HG02840 (cell line): ENCODE measurements around the gene CNBD2.
"Not testable (repeated sequence)": the region's sequence is repeated elsewhere in the genome, so short reads cannot be mapped to it uniquely, and the experiment has no call there.

Experiments used
- ATAC-seq: cut with Tn5 transposase; IDR thresholded peaks from one replicate; pipeline ENCODE4 v1.9.1; 2021; ENCODE audit warnings: mild to moderate bottlenecking, moderate library complexity, moderate number of reproducible peaks; ENCODE audit not compliant: unreplicated experiment, low FRiP score

Gene CNBD2

DNA sequence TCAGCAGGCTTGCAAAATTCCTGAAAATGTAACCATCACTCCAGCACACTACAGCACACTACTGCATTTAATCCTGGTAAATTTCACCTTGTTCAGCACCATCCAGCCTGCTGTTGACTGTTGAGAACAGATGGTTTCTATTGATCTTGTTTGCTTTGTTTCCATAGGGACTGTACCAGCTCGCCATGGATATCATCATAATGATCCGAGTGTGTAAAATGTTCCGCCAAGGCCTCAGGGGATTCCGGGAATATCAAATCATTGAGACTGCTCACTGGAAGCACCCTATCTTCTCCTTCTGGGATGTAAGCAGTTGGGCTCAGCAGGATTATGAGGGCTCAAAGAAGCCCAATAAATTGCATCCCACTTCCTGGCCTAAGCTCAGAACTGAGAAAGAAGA is 4.1 kb downstream of the CNBD2 start:
- no peak for ATAC-seq

DNA sequence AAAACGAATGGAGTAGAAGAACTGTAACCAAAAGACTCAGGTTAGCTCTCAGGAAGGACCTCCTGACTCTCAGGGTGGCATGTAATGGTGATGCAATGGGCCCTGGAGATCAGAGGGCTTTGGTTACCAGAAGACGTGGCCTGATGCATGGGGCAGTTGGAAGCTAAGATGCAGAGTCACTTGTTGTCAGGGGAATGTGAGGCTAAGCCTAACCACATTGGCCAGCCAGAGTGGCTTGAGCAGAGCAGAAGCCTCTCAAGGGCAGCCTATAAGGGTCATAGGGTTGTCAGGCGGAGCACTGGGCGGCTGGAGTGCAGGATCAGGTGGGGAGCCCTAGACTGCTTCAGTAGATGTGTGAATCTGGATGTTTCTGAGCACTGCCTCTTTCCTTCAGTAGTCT is 5.9 kb downstream of the CNBD2 start:
- ATAC-seq = no peak

DNA sequence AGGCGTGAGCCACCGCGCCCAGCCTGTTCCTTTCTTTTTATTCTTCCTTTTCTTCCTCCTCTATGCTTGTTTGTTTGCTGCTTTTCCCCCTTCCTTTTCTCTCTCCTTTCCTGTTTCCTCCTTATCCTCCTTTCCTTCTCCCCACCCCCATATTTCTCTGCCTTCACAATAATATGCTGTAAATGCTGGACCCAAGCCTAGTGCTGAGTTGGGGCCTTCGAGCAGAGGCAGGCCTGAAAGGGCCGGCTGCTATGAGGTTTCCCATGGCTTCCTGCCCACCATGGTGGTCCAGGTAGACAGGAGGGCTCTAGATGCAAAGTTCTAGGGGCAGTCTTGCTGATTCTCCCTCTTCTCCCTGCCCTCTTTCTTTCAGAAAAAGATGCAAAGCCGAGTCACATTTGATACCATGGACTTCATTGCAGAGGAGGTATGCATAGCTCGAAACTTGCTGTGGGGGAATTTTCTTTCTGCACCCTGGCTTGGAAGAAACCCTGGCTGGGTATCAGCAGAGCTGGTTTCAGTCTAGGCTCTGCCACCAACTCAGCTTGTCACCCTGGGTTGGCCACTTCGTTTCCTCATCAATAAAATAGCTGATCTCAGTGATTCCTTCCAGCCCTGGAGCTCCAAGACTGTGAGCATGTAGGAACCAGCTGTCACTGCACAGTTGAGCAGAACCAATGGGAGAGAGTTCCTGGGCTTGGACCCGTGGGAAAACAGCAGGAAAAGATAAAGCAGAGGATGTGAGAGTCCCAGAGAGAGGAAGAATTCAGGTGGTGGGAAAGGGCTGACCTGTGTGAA is 7.4 kb downstream of the CNBD2 start:
- ATAC-seq = no peak

DNA sequence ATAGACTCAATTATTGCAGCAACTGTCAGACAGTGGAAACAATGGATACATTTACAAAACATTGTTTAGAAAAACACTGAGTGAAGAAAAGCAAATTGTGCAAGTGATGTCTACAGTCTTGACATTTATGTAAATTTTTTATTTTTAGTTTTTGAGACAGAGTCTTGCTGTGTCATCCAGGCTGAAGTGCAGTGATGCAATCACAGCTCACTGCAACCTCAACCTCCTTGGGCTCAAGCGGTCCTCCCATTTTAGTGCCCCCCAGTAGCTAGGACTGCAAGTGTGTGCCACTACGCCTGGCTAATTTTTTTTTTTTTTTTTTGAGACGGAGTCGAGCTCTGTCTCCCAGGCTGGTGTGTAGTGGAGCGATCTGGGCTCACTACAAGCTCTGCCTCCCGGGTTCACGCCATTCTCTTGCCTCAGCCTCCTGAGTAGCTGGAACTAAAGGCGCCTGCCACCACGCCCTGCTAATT is 9.7 kb downstream of the CNBD2 start:
- ATAC-seq = no peak

DNA sequence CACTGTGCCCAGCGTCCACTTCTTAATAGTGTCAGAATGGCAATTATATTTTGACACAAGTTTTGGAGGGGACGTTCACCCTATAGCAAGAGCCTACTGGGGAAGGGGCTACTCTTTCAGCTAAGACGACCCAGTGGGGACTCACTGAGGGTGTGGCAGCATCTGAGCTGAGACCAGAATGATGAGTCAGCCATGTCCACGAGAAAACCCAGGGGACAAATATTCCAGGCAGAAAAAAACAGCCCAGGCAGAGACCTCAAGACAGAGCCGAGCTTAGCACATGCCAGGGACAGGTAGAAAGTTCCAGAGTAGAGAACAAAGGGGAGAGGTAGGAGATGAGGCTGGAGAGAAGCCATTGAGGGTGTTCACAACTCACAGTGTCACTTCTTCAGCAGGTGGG is 11.2 kb downstream of the CNBD2 start:
- ATAC-seq = no peak

DNA sequence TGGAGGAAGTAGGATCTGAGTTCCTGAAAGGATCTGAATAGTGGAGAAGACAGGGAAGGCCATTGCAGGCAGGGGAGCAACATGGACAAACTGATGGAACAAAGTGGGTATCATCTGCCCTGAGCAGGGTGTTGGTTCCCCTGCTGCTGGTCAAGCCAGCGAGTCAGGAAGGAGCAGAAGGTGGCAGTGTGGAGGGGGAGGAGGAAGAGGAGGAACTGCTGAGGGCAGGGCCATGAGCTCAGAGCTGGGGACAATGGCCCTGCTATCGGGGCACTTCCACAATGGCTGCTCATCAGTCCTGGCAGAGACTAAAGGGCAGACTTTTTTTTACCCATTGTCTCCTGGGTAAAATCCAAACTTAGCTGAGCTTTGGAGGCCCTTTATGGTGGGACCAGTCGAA is 13.6 kb downstream of the CNBD2 start:
- ATAC-seq = no peak

DNA sequence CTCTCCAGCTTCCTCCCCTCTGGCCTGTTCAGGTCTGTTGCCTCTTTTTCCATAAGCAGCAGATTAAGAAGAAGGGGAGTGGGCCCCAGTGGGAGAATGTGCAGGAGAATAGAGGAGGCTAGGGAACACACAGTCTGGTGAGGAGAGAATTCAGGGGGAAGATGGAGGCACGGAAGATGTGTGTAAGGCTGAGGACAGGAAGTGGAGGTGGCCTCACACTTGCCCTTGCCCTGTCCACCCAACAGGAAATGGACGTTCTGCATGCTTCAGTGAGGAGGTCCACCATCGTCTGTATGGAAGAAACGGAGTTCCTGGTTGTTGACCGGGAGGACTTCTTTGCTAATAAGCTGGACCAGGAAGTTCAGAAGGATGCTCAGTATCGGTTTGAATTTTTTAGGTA is 16.0 kb downstream of the CNBD2 start:
- no peak for ATAC-seq

DNA sequence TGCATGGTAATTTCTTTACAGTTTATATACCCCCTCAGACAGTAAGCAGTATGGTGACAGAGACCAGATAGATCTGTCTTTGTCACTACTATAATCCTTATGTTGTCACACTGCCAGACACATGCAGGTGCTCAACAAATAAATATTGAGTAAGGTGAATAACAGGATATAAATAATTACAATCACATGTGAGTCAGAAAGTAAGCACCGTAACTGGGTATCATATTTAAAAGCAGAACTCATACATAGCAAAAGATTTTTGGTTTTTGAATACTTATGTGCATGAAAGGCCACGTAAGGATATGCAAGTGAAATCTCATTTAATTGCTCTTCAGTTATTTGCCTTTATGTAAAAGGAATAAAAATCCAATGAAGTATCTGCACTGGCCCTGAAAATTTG is 17.4 kb downstream of the CNBD2 start:
- ATAC-seq = no peak

DNA sequence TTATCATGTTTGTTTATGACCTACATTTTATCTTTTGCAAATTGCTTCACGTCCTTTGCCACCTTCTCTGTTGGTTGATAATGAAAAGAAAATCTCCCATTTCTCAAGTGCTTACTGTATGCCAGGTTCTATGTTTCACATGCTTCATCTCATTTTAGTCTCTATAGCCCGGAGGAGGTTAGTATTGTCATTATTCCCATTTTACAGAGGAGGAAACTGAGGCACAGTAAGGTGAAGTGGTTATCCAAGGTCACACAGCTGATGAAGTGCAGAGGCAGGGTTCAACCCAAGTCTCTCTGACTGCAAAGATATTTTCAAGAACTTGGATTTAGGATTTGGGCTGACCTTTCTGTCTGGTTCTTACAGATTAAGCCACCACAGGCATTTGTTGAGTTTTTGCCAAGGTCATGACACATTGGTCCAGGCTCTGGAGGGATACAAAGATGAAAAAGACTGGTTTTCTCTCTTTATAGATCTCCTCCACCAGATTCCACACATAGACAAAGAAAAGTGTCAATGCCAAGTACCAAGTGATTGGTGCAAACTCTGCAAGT is 20.6 kb downstream of the CNBD2 start:
- ATAC-seq = no peak

DNA sequence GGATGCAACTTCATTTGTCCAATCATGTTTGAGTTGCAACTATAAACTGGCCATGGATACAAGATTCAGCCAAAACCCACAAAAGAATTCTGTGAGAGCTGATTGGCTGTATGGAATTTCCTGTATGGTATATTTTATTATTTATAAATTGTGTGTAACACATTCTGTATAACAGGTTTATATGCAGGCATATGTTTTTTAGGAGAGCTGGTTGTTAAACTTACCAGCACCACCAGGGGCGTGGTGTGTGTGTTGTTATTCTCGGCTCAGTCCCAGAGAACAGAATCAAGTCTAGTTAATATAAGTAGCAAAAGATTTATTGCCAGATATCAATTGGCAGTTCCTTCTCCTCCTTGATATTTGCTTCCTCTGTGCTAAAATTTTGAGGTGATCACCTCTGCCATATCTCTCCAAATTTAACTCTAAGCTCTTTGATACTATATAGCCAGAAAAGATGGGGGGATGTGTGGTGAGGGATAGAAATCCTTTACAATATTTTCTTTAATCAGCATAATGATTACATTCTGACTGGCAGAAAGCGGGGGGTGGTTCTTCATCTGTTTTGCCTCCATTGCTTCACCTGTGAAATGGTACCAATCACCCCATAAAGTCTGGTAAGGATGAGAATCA is 22.9 kb downstream of the CNBD2 start:
- no peak for ATAC-seq

DNA sequence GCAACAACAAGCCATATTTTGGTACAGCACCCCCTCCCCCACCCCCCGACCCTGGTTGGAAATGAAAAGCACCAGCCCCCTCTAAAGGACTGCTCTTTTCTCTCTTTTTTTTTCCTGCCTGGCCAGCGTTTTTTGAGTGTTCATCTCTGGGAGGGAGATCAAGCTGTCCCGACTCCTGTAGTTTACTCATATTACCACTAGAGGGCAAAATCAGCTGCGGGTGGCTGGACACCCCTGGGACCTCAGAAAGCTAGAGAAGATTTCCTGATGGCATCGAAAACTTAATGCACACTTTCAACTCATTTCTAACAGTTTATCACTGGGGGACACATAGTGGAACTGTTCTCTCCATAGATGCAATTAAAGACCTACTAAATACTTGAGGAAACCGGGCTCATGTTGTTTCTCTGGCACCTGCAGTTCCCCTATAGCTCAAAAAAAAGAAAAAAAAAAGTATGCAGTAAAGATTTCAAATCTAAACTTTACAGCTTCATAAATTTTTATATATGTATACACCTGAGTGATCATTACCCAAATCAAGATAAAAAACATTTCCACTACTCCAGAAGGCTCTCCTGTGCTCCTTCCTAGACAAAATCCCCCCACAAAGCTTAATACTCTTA is 24.4 kb downstream of the CNBD2 start:
- no peak for ATAC-seq

DNA sequence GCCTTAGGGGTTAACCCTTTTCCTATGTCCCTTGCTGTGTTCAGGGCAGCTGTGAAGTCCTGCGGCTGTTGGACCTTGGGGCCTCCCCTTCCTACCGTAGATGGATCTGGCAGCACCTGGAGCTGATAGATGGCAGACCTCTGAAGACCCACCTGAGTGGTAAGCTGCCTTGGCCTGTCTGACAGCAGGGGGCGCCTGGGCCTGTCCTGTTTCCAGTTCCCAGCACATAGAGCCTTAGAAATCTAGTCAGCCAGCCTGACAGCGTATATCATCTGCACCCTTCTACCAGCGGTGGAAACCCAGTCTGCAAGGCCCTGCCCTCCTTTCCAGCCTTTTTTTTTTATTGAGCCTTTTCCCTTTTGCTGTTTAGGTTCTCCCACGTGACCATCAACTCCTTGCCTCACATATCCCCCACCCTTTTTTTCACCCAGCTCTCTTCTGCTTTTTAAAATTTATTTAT is 26.6 kb downstream of the CNBD2 start:
- ATAC-seq = no peak

DNA sequence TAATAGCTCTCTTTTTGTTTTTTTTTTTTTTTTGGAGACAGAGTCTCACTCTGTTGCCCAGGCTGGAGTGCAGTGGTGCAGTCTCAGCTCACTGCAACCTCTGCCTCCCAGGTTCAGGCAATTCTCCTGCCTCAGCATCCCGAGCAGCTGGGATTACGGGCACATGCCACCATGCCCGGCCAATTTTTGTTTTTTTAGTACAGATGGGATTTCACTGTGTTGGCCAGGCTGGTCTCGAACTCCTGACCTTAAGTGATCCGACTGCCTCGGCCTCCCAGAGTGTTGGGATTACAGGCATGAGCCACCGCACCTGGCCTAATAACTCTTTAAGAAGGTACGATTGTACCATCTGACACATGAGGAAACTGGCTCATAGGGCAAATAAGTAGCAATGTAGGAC is 28.1 kb downstream of the CNBD2 start:
- not testable (repeated sequence) for ATAC-seq

DNA sequence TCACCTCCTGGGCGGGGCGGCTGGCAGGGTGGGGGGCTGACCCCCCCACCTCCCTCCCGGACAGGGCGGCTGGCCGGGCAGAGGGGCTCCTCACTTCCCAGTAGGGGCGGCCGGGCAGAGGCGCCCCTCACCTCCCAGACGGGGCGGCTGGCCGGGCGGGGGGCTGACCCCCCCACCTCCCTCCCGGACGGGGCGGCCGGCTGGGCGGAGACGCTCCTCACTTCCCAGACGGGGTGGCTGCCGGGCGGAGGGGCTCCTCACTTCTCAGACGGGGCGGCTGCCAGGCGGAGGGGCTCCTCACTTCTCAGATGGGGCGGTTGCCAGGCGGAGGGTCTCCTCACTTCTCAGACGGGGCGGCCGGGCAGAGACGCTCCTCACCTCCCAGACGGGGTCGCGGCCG is 32.9 kb downstream of the CNBD2 start:
- not testable (repeated sequence) for ATAC-seq

DNA sequence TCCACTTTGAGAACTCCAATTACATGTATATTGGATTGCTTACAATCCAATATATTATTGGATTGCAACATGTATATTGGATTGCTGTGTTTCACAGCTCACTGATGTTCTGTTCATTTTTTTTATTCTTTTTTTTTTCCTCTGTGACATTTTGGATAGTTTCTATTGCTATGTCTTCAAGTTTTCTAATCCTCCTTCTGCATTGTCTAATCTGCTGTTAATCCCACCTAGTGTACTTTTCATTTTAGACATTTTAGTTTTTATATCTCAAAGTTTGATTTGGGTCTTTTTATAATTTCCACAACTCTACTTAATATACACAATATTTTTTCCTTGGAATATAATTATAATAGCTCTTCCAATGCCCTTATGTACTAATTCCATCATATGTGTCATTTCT is 34.5 kb downstream of the CNBD2 start:
- no peak for ATAC-seq

DNA sequence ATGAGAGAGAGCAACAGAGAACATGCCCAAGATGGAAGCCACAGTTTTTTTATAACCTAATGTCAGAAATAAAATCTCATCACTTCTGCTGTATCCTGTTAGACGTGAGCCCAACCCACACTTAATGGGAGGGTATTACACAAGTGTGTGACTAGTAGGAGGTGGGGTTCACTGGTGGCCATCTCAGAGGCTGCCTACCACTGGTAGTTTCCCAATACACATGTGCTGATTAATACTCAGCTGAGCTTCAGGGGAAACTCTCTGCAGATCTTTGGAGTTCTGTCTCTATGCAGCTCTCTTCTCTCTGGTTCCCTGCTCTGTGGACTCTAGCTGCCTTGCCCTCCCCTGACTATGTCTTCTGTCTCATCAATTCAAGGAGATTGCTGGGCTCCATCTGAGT is 35.7 kb downstream of the CNBD2 start:
- no peak for ATAC-seq

DNA sequence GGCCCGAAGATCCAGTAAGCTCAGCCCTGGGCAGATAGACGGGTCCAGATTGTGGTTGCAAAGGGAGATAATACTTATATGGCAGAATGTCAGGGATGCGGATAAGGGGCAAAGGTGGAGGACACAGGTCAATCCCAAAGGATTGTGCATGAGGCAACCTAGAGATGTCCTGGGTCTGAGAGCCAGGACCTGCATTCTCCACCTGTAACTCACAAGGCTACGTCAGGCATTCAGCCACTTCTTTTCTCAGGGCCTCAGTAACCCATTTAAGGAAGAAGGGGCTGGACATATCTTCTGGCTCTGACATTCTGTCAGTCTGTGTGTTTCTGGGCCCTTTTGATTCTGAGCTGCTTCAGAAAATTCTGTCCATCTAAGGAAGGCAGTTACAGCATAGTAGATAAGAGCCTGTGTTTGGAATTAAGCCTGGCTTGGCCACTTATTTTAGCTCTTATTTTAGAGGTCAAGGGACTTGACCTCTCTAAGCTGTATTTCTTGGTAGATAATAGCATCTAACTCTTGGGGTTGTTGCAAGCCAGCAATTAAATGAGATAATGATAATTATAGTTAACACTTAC is 40.2 kb downstream of the CNBD2 start:
- ATAC-seq = no peak

DNA sequence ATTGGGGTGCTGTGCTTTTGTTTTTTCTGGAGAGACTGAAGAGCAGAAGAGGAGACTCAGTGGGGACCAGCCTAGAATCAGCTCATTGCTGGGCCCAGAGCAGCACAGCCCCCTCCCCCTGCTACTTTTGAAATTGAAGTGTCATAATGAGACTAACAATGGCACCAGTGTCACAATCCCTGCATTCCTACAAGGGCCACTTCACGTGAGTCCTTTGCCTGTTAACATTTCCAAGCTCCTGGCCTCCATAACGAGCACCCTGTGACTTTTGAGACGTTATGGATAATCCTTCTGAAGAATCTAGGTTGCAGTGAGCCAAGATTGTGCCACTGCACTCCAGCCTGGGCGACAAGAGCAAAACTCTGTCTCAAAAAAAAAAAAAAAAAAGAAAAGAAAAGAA is 41.7 kb downstream of the CNBD2 start:
- ATAC-seq = no peak

DNA sequence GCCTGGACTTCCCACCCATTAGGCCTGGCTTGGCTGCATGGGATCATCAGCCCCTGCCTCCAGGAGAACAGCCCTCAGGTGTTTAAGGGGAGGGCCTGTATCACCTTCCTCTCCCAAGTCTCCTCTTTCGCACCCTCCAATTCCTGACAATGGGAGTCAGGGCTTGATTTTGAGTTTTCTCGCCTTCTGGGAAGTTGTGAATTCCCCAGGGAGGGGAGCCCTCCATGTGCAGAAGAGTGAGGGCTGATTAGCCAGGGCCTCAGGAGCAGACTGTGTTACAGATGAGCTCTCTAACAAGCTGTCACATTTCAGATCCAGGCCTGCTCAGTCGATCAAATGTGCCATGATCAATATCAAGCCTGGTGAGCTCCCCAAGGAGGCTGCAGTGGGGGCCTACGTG is 42.4 kb downstream of the CNBD2 start:
- ATAC-seq = no peak

DNA sequence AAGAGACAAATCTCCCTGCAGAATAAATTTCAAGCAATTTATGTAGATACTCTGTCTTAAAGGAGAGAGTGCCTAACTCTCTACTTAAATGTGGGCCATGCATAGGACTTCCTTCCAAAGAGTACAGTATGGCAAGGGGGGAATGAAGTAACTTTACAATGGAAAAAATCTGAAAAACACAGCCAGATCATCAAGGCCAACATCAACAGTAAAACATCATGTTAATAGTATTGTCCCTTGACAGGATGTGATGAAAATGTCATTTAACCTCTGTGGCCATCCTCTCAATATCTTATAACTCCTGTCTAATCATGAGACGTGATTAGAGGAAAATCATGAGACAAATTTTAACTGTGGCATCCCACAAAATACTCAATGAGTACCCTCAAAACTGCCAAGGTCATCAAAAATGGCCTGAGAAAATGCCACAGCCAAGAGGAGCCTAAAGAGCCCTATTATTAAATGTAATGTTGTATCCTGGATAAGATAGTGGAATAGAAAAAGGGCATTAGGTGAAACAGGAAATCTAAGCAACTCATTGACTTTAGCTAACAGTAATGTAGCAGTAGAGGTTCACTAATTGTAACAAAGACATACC is 47.5 kb downstream of the CNBD2 start:
- ATAC-seq = no peak
